EL (cell line): ENCODE results near the gene RNU7-1.

Experiments
- DNase-seq: peaks from one replicate; pipeline ENCODE4 v3.0.0-alpha.2; 2016

RNU7-1 gene

GRCh38 chr12:6966351-6966750 lies 22.7 kb downstream of the RNU7-1 start:
- DNase-seq: no peak

GRCh38 chr12:6967651-6968100 lies 24.1 kb downstream of the RNU7-1 start:
- no peak for DNase-seq

DNA sequence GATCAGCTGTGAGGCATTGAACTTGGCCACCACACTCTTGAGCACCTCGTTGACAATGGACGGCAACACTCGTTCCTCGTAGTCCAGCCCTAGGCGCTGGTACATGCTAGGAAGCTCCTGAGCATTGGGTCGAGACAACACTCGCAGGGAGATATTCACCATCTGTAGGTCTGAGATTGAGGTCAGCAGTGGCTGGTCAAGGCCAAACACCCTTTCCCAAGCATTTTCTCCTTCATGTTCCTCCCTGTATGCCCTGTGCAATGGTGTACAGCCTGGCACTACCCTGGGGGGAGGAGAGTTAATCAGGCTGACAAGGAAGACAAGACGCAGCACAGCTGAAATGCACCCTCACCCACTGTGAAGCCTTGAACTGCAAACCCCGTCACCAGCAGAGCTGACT lies 24.8 kb downstream of the RNU7-1 start:
- DNase-seq: no peak

- DNase-seq: no peak
These were observed 26.5 kb downstream of the RNU7-1 start for GRCh38 chr12:6970096-6970527.

DNA sequence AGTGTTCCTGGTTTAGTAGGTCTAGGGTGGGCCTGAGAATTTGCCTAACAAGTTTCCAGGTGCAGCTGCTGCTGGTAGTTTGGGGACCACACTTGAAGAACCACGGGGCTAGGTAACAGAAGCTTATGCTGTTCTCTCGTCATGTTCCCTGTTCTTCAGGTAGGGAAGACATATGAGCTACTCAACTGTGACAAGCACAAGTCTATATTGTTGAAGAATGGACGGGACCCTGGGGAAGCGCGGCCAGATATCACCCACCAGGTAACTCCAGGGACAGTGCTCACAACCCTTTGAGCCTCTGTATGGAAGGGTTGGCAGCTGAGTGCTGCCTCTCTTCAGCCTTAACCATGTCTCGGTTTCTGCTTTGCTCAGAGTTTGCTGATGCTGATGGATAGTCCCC lies 30.6 kb downstream of the RNU7-1 start:
- no peak for DNase-seq

GRCh38 chr12:6975297-6976032 lies 31.8 kb downstream of the RNU7-1 start:
- no peak for DNase-seq

- DNase-seq: no peak
These were observed 34.0 kb downstream of the RNU7-1 start for GRCh38 chr12:6977653-6978052.

DNA sequence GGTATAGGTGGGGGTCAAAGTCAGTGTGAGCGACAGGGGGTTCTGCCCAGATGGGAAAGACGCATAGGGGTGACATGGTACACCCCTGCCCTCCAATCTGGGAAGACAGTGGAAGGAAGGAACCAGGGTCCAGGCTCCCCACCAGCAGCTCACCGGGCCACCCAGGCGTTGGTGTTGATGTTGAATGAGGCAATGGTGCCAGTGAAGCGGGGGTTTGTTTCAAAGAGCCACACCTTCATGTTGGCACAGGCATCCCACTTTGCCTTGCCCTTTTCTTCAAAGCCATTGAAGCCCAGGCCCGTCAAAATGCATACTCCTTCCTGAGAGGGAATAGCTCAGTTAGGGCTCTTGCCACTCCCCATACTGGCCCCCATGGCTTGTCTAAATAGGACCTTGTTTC lies 34.6 kb downstream of the RNU7-1 start:
- DNase-seq: no peak

- no peak for DNase-seq
These were observed 35.0 kb downstream of the RNU7-1 start for GRCh38 chr12:6978611-6979011.

DNA sequence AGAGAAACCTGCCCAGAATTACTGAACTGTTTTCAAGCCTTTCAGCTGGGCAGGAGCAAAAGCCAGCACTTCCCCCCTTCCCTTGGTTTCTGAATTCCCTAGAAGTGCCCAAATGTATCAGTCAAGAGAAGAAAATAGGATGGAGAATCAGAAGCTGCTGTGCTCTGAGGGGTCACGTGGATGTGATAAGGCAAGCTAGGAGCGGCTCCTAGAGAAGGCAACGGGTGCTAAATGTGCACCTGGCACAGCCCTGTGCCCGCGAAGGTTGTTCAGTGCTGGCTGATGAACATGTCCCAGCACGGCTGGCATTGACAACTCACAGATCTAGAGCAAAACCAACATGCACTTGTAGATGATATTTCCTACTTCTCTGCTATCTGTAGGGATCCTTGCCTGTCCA lies 35.4 kb downstream of the RNU7-1 start:
- no peak for DNase-seq

DNA sequence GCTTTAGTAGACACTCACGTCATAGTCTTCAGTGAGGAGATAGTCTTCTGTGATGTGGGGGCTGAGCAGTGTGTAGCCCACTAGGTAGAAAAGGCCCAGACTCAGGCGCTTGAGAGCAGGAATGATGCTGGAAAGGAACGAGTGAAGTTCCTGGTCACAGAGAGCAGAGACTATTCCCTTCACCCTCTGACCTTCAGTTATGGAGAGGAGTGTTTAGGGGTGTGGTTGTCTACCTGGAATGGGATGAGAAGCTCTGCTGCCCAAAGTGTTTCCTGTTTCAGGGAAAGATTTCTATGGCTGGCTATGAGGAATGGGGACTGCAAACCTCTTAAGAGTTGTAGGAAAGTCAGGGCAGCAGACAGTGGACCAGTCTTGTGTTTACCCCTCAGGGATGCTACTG lies 35.8 kb downstream of the RNU7-1 start:
- no peak for DNase-seq

DNA sequence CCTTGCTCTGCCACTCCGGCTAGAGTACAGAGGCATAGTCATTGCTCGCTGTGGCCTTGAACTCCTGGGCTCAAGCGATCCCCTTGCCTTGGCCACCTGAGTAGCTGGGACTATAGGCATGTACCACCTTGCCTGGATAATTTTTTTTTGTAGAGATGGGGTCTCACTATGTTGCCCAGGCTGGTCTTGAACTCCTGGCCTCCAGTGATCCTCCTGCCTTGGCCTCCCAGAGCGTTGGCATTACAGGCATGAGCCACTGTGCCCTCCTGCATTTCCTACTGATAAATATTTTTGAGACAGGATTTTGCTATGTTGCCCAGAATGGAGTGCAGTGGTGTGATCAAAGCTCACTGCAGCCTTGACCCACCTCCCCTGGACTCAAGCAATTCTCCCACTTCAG lies 36.5 kb downstream of the RNU7-1 start:
- DNase-seq: no peak

DNA sequence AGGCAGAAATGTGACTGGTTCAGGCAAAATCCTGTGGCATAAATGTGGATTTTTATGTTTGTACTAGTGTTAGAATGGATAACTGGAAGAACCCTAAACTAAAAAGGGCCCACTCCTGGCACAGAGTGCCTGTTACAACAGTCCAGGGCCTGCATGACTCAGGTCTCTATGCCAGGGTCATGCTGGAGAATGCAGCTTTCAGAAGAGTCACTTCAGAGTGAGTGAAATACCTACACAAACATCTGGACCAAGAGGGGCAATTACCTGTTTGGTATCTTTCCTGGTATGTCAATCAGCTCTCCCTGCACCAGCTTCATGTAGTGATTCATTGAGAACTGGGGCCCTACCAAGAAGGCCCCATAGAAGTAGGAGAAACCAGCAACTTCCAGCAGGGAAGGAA lies 37.1 kb downstream of the RNU7-1 start:
- DNase-seq: no peak

- DNase-seq: no peak
These were observed 37.8 kb downstream of the RNU7-1 start for GRCh38 chr12:6981152-6982052.

DNA sequence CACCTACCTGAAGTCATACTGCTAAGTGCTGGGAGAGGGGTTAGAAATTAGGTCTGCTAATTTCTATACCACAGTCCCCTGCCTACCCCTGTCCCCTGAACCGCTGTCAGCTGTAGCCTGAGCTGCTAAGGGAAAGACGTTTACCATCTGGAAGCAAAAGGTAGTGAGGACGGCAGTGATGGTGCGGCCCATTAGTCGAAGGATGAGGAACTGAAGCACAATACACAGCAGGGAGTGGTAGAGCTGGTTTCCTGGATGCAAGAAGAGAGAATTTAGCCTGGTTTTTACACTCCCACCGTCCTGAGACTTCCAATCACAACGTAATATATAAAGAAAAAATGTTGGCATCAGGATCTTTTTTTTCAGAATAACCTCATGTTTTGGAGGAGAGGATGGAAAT lies 38.9 kb downstream of the RNU7-1 start:
- no peak for DNase-seq

GRCh38 chr12:6987956-6988553 lies 44.4 kb downstream of the RNU7-1 start:
- no peak for DNase-seq
